GM19468 (cell line): ENCODE data around the gene ADARB2.
"Not testable (repeated sequence)": the region's sequence is repeated elsewhere in the genome, so short reads cannot be mapped to it uniquely, and the experiment has no call there.

ENCODE experiments used
- ATAC-seq: cut with Tn5 transposase; IDR thresholded peaks from one replicate; pipeline ENCODE4 v1.9.1; 2021; ENCODE audit warnings: mild to moderate bottlenecking, moderate library complexity, moderate number of reproducible peaks; ENCODE audit not compliant: unreplicated experiment; ENCODE audit errors: extremely low read depth

The ADARB2 gene

DNA sequence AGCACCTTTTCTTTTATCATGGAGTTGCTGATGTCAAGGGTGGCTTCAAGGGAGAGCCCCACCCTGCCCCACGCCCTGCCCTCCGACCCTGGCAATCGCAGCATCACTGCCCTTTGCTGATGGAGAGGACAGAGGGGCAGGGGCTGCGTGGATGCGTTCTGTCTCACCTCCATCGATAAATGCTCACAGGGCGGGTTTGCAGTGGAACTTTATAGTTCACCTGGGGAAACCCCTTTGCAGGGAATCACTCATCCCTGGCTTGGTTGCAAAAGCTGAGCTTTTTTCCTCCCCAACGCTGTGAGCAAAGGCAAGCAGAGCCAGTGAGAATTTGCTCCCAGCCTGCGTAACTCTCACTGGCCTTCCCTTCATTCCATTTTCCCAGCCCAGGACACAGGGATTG lies 504.3 kb downstream of the ADARB2 start:
- ATAC-seq: no peak

GRCh38 chr10:1232164-1232911 lies 505.0 kb downstream of the ADARB2 start:
- ATAC-seq: no peak

DNA sequence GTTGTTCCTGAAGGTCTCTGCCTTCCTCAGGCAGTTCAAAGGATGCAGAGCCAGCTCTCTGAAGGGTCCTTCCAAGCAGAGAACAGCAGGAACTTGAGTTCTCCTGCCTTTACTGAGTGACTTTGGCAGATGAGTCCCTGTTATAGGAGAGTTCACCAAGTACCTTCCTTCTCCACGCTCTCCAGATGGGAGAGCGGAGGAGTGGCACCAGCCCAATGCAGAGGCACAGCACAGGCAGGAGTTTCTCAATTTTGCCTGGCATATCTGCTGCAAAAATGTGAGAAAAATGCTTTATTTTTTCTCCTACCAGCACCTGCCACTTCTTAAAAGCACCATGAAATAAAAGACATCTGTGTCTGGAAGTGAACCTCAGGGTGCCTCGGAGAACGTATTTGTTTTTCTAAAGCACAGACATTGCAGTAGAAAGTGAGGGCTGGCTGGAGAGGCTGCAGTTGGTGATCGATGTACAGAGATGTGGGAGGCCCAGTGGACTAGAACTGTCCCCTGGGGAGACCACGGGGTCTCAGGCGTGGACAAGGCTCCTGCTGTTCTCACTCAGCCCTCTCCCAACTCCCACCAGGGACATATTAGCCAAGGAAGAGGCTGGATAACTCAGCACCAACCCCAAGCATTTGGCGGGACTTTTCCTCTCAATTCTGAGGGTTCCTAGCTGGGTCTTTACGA lies 506.6 kb downstream of the ADARB2 start:
- ATAC-seq: no peak

GRCh38 chr10:1230138-1230537 lies 507.2 kb downstream of the ADARB2 start:
- no peak for ATAC-seq

DNA sequence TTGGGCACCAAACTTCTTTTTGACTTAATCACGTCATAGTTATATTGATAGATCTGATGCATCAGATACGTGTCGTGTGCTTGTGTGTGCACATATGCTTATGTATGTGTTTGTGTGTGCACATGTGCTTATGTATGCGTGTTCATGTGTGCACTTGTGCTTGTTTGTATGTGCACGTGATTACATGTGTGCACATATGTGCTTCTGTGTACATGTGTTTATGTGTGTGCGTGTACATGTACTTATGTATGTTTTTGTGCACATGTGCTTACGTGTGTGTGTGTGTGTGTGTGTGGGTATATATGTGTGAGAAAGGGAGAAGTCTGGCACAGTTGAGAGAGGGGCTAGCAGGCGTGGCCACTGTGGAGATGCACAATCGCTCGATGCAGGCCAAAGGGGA lies 507.8 kb downstream of the ADARB2 start:
- no peak for ATAC-seq

GRCh38 chr10:1229116-1229515 lies 508.2 kb downstream of the ADARB2 start:
- ATAC-seq: no peak

DNA sequence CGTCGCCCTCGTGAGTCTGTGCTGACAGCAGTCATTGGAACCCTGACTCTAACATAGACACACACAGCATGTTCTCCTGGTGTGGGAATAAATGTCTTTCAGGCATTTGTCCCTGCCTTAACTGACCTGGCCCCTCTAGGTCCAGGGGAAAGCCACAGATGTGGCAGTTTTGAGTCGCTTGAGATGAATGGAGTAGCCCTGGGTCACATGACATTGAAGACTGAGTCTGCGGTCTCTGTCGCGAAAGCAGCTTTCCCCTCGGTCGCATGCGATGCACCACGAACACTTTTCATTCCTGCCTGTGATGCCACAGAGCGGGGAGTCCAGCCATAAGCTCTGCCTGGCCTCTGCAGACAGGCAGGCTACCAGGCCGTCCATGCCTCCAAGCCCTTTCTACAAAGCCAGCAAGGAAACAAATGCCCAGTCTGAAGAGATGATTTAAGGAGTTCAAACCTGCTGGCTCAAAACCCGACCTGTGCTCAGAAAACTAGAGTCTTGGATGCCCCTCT lies 508.8 kb downstream of the ADARB2 start:
- no peak for ATAC-seq

GRCh38 chr10:1227510-1228402 lies 509.6 kb downstream of the ADARB2 start:
- no peak for ATAC-seq

GRCh38 chr10:1226907-1227306 lies 510.4 kb downstream of the ADARB2 start:
- ATAC-seq: not testable (repeated sequence)

DNA sequence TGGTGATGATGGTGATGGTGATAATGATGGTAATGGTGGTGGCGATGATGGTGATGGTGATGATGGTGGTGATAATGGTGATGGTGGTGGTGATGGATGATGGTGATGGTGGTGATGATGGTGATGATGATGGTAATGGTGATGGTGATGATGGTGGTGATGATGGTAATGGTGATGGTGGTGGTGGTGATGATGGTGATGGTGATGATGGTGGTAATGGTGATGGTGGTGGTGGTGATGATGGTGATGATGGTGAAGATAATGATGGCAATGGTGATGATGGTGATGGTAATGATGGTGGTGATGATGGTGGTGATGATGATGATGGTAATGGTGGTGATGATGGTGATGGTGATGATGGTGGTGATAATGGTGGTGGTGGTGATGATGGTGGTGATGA lies 517.5 kb downstream of the ADARB2 start:
- ATAC-seq: not testable (repeated sequence)

DNA sequence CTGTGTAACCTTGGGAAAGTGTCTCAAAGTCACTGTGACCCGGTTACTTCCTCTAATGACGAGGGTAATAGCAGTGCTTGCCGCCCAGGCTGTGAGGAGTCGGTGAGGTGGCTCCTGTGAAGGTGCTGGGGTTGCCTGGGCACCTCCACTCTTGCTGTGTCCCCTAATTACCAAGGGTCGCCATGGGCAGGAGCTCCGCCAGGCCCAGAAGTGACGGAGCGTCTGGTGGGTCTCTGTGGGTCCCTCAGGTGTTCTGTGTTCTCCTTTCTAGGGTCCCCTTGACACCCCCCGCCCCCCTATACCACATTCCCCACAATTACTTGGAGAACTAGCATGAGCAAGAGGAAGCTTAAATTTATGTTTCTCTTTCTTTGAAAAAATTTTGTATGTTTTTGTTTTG lies 519.7 kb downstream of the ADARB2 start:
- no peak for ATAC-seq

- no peak for ATAC-seq
Measured at GRCh38 chr10:1217237-1217587, 520.1 kb downstream of the ADARB2 start.

- no peak for ATAC-seq
Measured at GRCh38 chr10:1216574-1217236, 520.6 kb downstream of the ADARB2 start.

DNA sequence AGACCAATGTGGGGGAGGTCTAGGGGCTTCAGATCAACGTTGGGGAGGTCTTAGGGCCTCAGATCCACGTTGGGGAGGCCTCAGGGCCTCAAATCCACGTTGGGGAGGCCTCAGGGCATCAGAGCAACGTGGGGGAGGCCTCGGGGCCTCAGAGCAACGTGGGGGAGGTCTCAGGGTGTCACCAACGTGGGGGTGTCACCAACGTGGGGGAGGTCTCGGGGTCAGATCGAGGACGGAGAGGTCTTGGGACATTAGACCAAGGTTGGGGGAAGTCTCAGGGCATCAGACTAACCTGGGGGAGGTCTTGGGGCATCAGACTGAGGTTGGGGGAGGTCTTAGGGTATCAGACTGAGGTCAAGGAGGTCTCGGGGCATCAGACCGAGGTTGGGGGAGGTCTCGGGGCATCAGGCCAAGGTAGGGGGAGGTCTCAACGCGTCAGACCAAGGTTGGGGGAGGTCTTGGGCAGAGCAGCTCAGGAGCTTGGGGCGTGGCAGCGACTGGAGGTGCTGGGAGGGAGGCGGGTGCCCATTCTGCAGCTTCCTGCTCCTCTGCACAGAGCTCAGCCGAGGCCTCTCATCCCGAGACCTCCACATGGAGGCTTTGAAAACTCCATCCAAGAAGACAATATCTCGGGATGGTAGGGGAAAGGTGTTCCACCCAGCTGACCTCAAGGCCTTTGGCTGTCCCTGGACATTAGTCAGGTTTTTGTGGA lies 521.3 kb downstream of the ADARB2 start:
- ATAC-seq: no peak

- ATAC-seq: no peak
Measured at GRCh38 chr10:1214882-1215540, 522.3 kb downstream of the ADARB2 start.

DNA sequence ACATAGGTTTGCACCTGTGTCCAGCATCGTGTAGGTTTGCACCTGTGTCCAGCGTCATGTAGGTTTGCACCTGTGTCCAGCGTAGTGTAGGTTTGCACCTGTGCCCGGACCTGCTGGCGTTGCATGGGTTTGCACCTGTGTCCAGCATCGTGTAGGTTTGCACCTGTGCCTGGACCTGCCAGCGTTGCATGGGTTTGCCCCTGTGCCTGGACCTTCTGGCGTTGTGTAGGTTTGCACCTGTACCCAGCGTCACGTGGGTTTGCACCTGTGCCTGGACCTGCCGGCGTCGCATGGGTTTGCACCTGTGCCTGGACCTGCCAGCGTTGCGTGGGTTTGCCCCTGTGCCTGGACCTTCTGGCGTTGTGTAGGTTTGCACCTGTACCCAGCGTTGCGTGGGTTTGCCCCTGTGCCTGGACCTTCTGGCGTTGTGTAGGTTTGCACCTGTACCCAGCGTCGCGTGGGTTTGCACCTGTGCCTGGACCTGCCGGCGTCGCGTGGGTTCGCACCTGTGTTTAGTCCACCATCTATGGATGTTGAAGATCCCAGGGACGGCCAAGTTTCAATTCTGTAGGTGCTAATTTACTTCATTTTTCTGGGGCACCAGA lies 523.2 kb downstream of the ADARB2 start:
- no peak for ATAC-seq

GRCh38 chr10:1213252-1214070 lies 523.9 kb downstream of the ADARB2 start:
- ATAC-seq: no peak

GRCh38 chr10:1212571-1213141 lies 524.7 kb downstream of the ADARB2 start:
- no peak for ATAC-seq
